Breast epithelium (tissue), 4 donors: ENCODE data around the gene SFSWAP. TPM values are rescaled to one million over a fixed set of nuclear protein-coding genes. Genes with fewer than 3 reads are reported as not detected.

Experiments used
- DNase-seq, 2 donors: peaks; one replicate each; pipeline ENCODE4 v3.0.0-alpha.2; 2019; ENCODE audit warnings: low spot score in 2 of 2
- H3K27ac ChIP-seq, 2 donors: fragments of 200-600 bp; sonication (generic) in 1 of 2; one replicate each; pipeline ENCODE4 v1.5.1; 2016 to 2019; ENCODE audit warnings: mild to moderate bottlenecking in 1 of 2
- H3K27me3 ChIP-seq, 2 donors: fragments of 200-600 bp; sonication (generic) in 1 of 2; one replicate each; pipeline versions ENCODE4 v1.5.1 to v1.6.0; 2017 to 2019; ENCODE audit warnings: control low read depth in 1 of 2, mild to moderate bottlenecking in 1 of 2
- H3K36me3 ChIP-seq: fragments of 200-600 bp; one replicate; pipeline ENCODE4 v1.5.1; 2019
- H3K4me1 ChIP-seq, 2 donors: fragments of 200-600 bp; sonication (generic); one replicate each; pipeline ENCODE4 v1.5.1; 2016 to 2019; ENCODE audit warnings: control low read depth in 1 of 2
- H3K4me3 ChIP-seq, 3 donors: fragments of 200-600 bp; sonication (generic); 1 replicate in 2 of 3; 2 replicates in 1 of 3; pipeline ENCODE4 v1.5.1; 2016 to 2019; ENCODE audit warnings: mild to moderate bottlenecking in 3 of 3, moderate library complexity in 2 of 3
- H3K9me3 ChIP-seq, 2 donors: fragments of 200-600 bp; sonication (generic) in 1 of 2; one replicate each; pipeline ENCODE4 v1.5.1; 2016 to 2019; ENCODE audit warnings: control low read depth in 1 of 2
- POLR2A ChIP-seq: fragments of 450-650 bp; IDR thresholded peaks from one replicate; pipeline ENCODE4 v1.6.1; 2016; ENCODE audit warnings: antibody characterized with exemption, mild to moderate bottlenecking, moderate library complexity
- POLR2AphosphoS5 ChIP-seq, 3 donors: sonication (generic); formaldehyde crosslinking; IDR thresholded peaks; one replicate each; pipeline ENCODE4 v1.6.1; 2017; ENCODE audit warnings: antibody characterized with exemption in 3 of 3
- intact Hi-C: fragments of 100-400 bp; cut with DNase I; formaldehyde crosslinking; loops from one replicate; pipeline ENCODE4 v1.15.1; 2023; ENCODE audit warnings: low total_unique reads
- total RNA-seq, 3 donors: library from RNA; depleted of rRNA; stranded (reverse); fragments of >200 nt; gene quantifications; one replicate each; pipeline ENCODE4 v1.1.0, GENCODE V29; 2016
- TF ChIP-seq, protein P1 (sequence below), 3 donors: fragments of 450-650 bp; IDR thresholded peaks; one replicate each; pipeline ENCODE4 v1.5.1; 2016 to 2017; ENCODE audit warnings: antibody characterized with exemption in 3 of 3, mild to moderate bottlenecking in 3 of 3, moderate library complexity in 3 of 3

Gene SFSWAP
- total RNA-seq, 3 donors from 2014 or later = 34.9 to 54.7 (median 49.8) TPM

DNA sequence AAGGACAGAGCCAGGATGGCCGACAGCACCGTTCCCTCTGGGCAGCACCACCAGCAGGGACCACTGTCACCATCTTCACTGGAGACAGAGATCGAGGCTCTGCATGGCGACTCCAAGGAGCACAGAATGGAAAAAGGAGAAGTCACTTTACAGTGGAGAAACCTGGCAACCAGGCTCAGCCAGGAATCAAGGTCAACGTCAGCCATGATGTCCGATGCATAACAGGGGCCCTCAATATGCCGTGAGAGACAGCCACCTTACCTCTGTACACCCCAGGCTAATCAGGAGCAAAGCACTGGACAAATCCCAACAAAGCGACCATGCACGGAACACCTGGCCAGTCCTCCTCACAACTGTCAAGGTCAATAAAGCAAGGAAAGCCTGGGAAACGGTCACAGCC, 20.6 kb upstream of the SFSWAP start:
- no peak overlapping the region for H3K27ac ChIP-seq
- H3K4me1 ChIP-seq = no peaks in the 10 kb centered on the region
- no peaks in the 10 kb centered on the region for H3K36me3 ChIP-seq
- H3K4me3 ChIP-seq = no peak overlapping the region
- DNase-seq = no peak
- intact Hi-C loops = no loop called here
- peaks cover 0 to 49% of the 10 kb centered on the region in 2 donors for H3K27me3 ChIP-seq
- TF ChIP-seq, protein P1, sequence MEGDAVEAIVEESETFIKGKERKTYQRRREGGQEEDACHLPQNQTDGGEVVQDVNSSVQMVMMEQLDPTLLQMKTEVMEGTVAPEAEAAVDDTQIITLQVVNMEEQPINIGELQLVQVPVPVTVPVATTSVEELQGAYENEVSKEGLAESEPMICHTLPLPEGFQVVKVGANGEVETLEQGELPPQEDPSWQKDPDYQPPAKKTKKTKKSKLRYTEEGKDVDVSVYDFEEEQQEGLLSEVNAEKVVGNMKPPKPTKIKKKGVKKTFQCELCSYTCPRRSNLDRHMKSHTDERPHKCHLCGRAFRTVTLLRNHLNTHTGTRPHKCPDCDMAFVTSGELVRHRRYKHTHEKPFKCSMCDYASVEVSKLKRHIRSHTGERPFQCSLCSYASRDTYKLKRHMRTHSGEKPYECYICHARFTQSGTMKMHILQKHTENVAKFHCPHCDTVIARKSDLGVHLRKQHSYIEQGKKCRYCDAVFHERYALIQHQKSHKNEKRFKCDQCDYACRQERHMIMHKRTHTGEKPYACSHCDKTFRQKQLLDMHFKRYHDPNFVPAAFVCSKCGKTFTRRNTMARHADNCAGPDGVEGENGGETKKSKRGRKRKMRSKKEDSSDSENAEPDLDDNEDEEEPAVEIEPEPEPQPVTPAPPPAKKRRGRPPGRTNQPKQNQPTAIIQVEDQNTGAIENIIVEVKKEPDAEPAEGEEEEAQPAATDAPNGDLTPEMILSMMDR (IDR thresholded peaks at IDR 0.05) = no peak
- TF ChIP-seq POLR2A (no peak), POLR2AphosphoS5 (IDR thresholded peaks at IDR 0.05) (no peak)
- peaks cover 0 to 3% of the 10 kb centered on the region in 2 donors for H3K9me3 ChIP-seq

DNA sequence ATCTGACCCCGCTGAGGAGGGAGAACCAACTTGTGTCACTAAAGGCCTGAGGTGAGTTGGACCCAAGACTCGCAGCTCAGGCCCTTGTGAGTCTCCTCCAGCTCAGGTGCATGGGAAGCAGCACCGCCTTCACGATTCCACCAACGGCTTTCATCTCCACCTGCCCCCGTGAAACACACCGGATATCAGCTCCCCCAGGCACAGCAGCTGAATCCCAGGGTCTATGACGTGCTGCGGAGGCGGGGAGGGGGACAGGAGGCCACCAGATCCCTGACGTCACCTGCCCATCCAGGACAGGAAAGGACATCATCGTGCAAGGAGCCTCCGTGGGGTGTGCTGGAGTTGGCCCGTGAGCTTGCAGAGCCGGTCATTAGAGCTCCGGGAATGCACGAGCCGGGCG, 18.5 kb upstream of the SFSWAP start:
- H3K4me3 ChIP-seq = no peak overlapping the region
- H3K9me3 ChIP-seq = peaks cover 0 to under 1% of the 10 kb centered on the region in 2 donors
- no peak for TF ChIP-seq POLR2AphosphoS5 (IDR thresholded peaks at IDR 0.05)
- no peak for TF ChIP-seq POLR2A
- TF ChIP-seq, protein P1 (IDR thresholded peaks at IDR 0.05) = no peak
- no peaks in the 10 kb centered on the region for H3K4me1 ChIP-seq
- H3K27me3 ChIP-seq = peaks cover 0 to 57% of the 10 kb centered on the region in 2 donors
- H3K36me3 ChIP-seq = no peaks in the 10 kb centered on the region
- H3K27ac ChIP-seq = no peak overlapping the region
- intact Hi-C loops = no loop called here
- no peak for DNase-seq

DNA sequence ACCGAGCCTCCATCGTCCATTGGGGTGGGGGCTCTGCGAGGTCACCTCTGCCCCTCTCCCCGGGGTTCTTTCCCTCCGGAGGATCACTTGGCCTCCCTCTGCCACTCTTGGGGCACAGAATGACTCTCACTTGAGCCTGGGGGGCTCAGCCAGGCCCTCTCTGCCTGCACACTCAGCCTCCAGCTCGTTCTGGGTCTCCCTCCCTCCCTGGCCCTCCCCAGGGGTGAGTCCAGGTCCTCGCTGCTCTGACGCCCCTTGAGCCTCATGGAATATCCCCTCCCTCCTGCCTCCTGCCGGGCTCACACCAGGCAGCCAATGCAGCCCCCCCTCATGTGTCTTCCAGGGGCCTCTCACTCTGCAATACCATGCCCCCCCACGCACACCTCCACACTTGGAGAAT, 17.7 kb upstream of the SFSWAP start:
- Histone ChIP-seq H3K9me3 (no peaks in the 10 kb centered on the region), H3K27ac (no peak overlapping the region), H3K36me3 (no peaks in the 10 kb centered on the region), H3K4me1 (no peaks in the 10 kb centered on the region), H3K27me3 (peaks cover 0 to 54% of the 10 kb centered on the region in 2 donors), H3K4me3 (no peak overlapping the region)
- TF ChIP-seq POLR2A = no peak
- no peak for TF ChIP-seq POLR2AphosphoS5 (IDR thresholded peaks at IDR 0.05)
- TF ChIP-seq, protein P1 (IDR thresholded peaks at IDR 0.05) = no peak
- intact Hi-C loops = no loop called here
- DNase-seq = no peak

DNA sequence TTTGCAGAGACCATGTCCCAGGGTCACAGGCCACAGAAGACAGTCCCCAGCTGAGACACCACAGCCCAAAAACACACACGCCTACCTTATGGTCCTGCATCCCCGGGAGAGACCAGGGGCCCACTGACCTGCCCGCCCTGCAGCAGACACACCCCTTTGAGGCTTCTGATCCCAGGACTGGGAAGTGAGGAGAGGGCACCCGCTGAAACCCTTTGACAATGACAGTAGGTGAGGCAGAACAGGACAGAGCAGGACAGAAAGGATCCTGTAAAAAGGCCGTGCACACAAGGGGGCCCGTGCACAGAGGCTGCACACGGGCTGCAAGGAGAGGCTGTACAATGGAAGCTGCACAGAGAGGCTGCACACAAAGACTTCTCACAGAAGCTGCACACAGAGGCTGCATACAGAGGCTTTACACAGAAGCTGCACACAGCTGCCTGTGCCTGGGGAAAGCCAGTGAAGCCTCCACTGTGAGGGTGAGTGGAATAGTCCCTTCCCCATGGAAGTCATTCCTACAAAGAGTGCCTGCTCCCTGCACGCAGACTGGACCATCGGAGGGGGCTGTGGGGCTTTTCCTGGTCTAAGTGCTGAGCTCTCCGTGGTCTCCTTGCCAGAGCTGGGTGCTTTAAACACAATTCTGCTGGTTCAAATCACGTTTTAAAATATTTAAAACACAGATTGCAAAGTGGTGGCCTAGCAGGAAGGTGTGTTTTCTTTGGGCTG, 16.6 kb upstream of the SFSWAP start:
- TF ChIP-seq, protein P1 (IDR thresholded peaks at IDR 0.05) = no peak
- TF ChIP-seq POLR2AphosphoS5 (IDR thresholded peaks at IDR 0.05) (no peak), POLR2A (no peak)
- H3K27ac ChIP-seq = no peak overlapping the region
- H3K36me3 ChIP-seq = no peaks in the 10 kb centered on the region
- DNase-seq = no peak
- H3K9me3 ChIP-seq = no peaks in the 10 kb centered on the region
- intact Hi-C loops = no loop called here
- H3K27me3 ChIP-seq = peaks cover 0 to 55% of the 10 kb centered on the region in 2 donors
- H3K4me1 ChIP-seq = no peaks in the 10 kb centered on the region
- no peak overlapping the region for H3K4me3 ChIP-seq

DNA sequence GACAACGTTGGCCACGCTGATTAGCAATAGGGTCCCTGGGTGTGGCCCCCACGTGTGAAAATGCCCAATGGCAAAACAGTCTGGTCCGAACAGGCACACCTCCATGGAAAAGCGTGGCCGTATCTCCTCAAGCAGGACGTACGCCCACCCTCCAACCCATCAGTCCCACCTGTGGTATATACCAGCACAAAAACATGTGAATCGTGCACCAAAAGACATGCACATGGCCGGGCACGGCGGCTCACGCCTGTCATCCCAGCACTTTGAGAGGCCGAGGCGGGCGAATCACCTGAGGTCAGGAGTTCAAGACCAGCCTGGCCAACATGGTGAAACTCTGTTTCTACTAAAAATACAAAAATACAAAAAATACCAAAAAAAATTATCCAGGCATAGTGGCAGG, 14.9 kb upstream of the SFSWAP start:
- H3K27ac ChIP-seq = no peak overlapping the region
- H3K9me3 ChIP-seq = no peaks in the 10 kb centered on the region
- intact Hi-C loops = no loop called here
- H3K27me3 ChIP-seq = peaks cover 0 to 42% of the 10 kb centered on the region in 2 donors
- no peaks in the 10 kb centered on the region for H3K36me3 ChIP-seq
- no peak for TF ChIP-seq POLR2AphosphoS5 (IDR thresholded peaks at IDR 0.05)
- TF ChIP-seq, protein P1 (IDR thresholded peaks at IDR 0.05) = no peak
- no peak for TF ChIP-seq POLR2A
- DNase-seq = no peak
- H3K4me1 ChIP-seq = no peaks in the 10 kb centered on the region
- no peak overlapping the region for H3K4me3 ChIP-seq
